Activated naive CD4-positive, alpha-beta T cell treated with anti-CD3 and anti-CD28 coated beads, Interleukin-2, amount 50 U/mL, for 72 hours (primary cell): ENCODE data around the gene ADCY4. TPM values are rescaled to one million over a fixed set of nuclear protein-coding genes. Genes with fewer than 3 reads are reported as not detected.

Experiments used
- total RNA-seq, 2 donors: library from RNA; stranded (reverse); gene quantifications; one replicate each; pipeline ENCODE4 v1.2.3, GENCODE V29; 2022

The ADCY4 gene
- total RNA-seq, 2 donors from 2014 or later: 2.1 to 5.7 TPM

Other genes starting within 250 kb of the ADCY4 start
- gene PCK2, start 240.8 kb downstream of the ADCY4 start, total RNA-seq: 10 to 100 TPM; 40.9 to 89.2 TPM
- gene DCAF11, start 220.3 kb downstream of the ADCY4 start, total RNA-seq: 100 to 1,000 TPM in 1 of 2 donors, 10 to 100 TPM in 1; 66.7 to 146 TPM
- 1 to 10 TPM; 2.9 to 4.8 TPM for gene NRL, start 220.1 kb downstream of the ADCY4 start, total RNA-seq
- gene FITM1, start 204.4 kb downstream of the ADCY4 start, total RNA-seq: 1 to 10 TPM in 1 of 2 donors, under 1 TPM in 1; 0.49 to 2.2 TPM
- 100 to 1,000 TPM; 355 to 401 TPM for gene PSME1, start 198.9 kb downstream of the ADCY4 start, total RNA-seq
- gene EMC9, start 193.5 kb downstream of the ADCY4 start, total RNA-seq: 10 to 100 TPM; 36.8 to 64.2 TPM
- 100 to 1,000 TPM; 452 to 507 TPM for gene PSME2, start 188.5 kb downstream of the ADCY4 start, total RNA-seq
- 10 to 100 TPM; 81.5 to 90.7 TPM for gene RNF31, start 187.6 kb downstream of the ADCY4 start, total RNA-seq
- 100 to 1,000 TPM; 183 to 227 TPM for gene IRF9, start 173.8 kb downstream of the ADCY4 start, total RNA-seq
- gene REC8, start 163.0 kb downstream of the ADCY4 start, total RNA-seq: 10 to 100 TPM; 36.4 to 48.7 TPM
- 10 to 100 TPM; 37.5 to 67.6 TPM for gene IPO4, start 146.3 kb downstream of the ADCY4 start, total RNA-seq
- 10 to 100 TPM; 24.6 to 29.3 TPM for gene TM9SF1, start 139.6 kb downstream of the ADCY4 start, total RNA-seq
- under 1 TPM; 0.27 to 0.41 TPM for gene TSSK4, start 129.4 kb downstream of the ADCY4 start, total RNA-seq
- gene CHMP4A, start 121.6 kb downstream of the ADCY4 start, total RNA-seq: 10 to 100 TPM; 69.2 to 74.2 TPM
- gene MDP1, start 119.0 kb downstream of the ADCY4 start, total RNA-seq: 1 to 10 TPM; 5.5 to 7.4 TPM
- 100 to 1,000 TPM; 172 to 210 TPM for gene NEDD8, start 102.7 kb downstream of the ADCY4 start, total RNA-seq
- 100 to 1,000 TPM in 1 of 2 donors, 10 to 100 TPM in 1; 62.6 to 106 TPM for gene GMPR2, start 102.1 kb downstream of the ADCY4 start, total RNA-seq
- 100 to 1,000 TPM in 1 of 2 donors, 10 to 100 TPM in 1; 80.0 to 101 TPM for gene TINF2, start 92.4 kb downstream of the ADCY4 start, total RNA-seq
- gene TGM1, start 71.9 kb downstream of the ADCY4 start, total RNA-seq: 10 to 100 TPM in 1 of 2 donors, 1 to 10 TPM in 1; 7.9 to 31.6 TPM
- 10 to 100 TPM; 58.6 to 67.0 TPM for gene RABGGTA, start 63.5 kb downstream of the ADCY4 start, total RNA-seq
- gene DHRS1, start 35.3 kb downstream of the ADCY4 start, total RNA-seq: 10 to 100 TPM; 13.3 to 17.7 TPM
- gene NOP9, start 35.2 kb downstream of the ADCY4 start, total RNA-seq: 10 to 100 TPM; 30.5 TPM
- gene CIDEB, start 27.1 kb downstream of the ADCY4 start, total RNA-seq: 10 to 100 TPM in 1 of 2 donors, 1 to 10 TPM in 1; 6.9 to 17.0 TPM
- 10 to 100 TPM; 13.7 to 16.2 TPM for gene LTB4R2, start 24.9 kb downstream of the ADCY4 start, total RNA-seq
- 10 to 100 TPM; 14.0 to 15.8 TPM for gene LTB4R, start 23.6 kb downstream of the ADCY4 start, total RNA-seq
- gene RIPK3, start 4.9 kb upstream of the ADCY4 start, total RNA-seq: 10 to 100 TPM; 11.1 to 11.8 TPM
- gene NFATC4, start 33.1 kb upstream of the ADCY4 start, total RNA-seq: 1 to 10 TPM in 1 of 2 donors, under 1 TPM in 1; 0.27 to 1.7 TPM
- under 1 TPM; 0.02 to 0.14 TPM for gene NYNRIN, start 63.9 kb upstream of the ADCY4 start, total RNA-seq
- gene CBLN3, start 94.6 kb upstream of the ADCY4 start, total RNA-seq: 10 to 100 TPM in 1 of 2 donors, 1 to 10 TPM in 1; 6.5 to 20.1 TPM
- 10 to 100 TPM; 70.1 to 70.6 TPM for gene KHNYN, start 94.9 kb upstream of the ADCY4 start, total RNA-seq
- gene SDR39U1, start 107.7 kb upstream of the ADCY4 start, total RNA-seq: 10 to 100 TPM; 50.6 to 72.3 TPM
- gene CMA1, start 173.2 kb upstream of the ADCY4 start, total RNA-seq: not detected
- under 1 TPM in 1 of 2 donors, not detected in 1; 0.27 TPM for gene CTSG, start 241.2 kb upstream of the ADCY4 start, total RNA-seq